SK-N-SH treated with all-trans-retinoic acid at 6 μM for 48 hours (cell line): ENCODE measurements around the gene SCEL.

Experiments
- CSDC2 ChIP-seq: fragments of 250-450 bp; sonication (Bioruptor Pico); IDR thresholded peaks from 2 replicates; pipeline ENCODE4 v1.5.0; 2020; ENCODE audit warnings: mild to moderate bottlenecking, moderate library complexity
- ESRRG ChIP-seq: fragments of 250-450 bp; sonication (Bioruptor Pico); IDR thresholded peaks from 2 replicates; pipeline ENCODE4 v1.6.1; 2021; ENCODE audit warnings: mild to moderate bottlenecking
- ISL1 ChIP-seq: fragments of 250-450 bp; sonication (Bioruptor Pico); IDR thresholded peaks from 2 replicates; pipeline ENCODE4 v2.1.2; 2022; ENCODE audit warnings: mild to moderate bottlenecking, moderate library complexity
- OSR1 ChIP-seq: fragments of 250-450 bp; sonication (Bioruptor Pico); IDR thresholded peaks from 2 replicates; pipeline ENCODE4 v1.8.0; 2022; ENCODE audit warnings: moderate library complexity, mild to moderate bottlenecking, inconsistent platforms
- RARB ChIP-seq: fragments of 250-450 bp; sonication (Bioruptor Pico); IDR thresholded peaks from 2 replicates; pipeline ENCODE4 v1.8.0; 2021; ENCODE audit warnings: mild to moderate bottlenecking, moderate library complexity
- ZFP30 ChIP-seq: fragments of 450-650 bp; formaldehyde crosslinking; IDR thresholded peaks from 2 replicates; pipeline ENCODE4 v1.5.0; 2022; ENCODE audit warnings: mild to moderate bottlenecking, moderate library complexity
- TF ChIP-seq, protein P1 (sequence below): fragments of 250-450 bp; sonication (Bioruptor Pico); IDR thresholded peaks from 2 replicates; pipeline ENCODE4 v1.5.1; 2021; ENCODE audit warnings: mild to moderate bottlenecking, moderate library complexity
- TF ChIP-seq, protein P2 (sequence below): fragments of 250-450 bp; sonication (Bioruptor Pico); IDR thresholded peaks from 2 replicates; pipeline ENCODE4 v1.5.1; 2020; ENCODE audit warnings: low read depth, mild to moderate bottlenecking, moderate library complexity
- TF ChIP-seq, protein P3 (sequence below): fragments of 250-450 bp; sonication (Bioruptor Pico); IDR thresholded peaks from 2 replicates; pipeline ENCODE4 v1.8.0; 2020; ENCODE audit warnings: mild to moderate bottlenecking, moderate library complexity, borderline replicate concordance

DNA sequence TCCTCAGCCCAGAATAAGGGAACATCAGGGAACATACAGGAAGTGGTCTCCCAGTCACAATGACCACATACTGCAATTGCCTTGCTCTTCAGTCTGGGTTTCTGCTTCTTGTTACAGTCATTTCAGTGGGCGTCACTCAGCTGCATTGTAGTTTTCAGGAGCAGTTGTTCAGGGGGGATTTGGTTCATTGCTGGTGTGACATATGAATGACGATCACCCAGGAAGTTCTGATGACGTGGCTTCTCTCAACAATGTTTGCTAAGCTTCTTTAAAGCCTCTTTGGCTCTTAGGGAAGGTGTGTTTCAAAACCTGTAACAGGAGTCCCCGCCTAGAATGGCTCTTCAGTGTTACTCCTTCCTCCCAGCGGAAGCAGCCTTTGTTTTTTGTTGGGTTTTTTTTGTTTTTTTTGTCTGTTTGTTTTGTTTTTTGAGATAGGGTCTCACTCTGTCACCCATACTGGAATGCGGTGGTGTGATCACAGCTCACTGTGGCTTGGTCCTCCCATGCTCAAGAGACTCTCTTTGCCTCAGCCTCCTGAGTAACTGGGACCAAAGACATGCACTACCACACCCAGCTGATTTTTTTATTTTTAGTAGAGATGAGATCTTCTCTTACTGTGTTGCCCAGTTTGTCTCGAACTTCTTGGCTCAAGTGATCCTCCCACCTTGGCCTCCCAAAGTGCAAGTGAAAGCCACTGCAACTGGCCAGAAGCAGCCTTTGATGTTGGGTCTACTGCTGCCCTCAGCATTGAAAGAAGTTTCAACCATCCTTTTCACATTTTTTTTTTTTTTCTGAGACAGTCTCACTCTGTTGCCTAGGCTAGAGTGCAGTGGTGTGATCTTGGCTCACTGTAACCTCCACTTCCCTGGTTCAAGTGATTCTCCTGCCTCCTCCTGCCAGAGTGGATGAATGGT lies 1.4 kb upstream of the SCEL start:
- no peak for TF ChIP-seq OSR1 (CRISPR knock-in tag)
- TF ChIP-seq, protein P1, sequence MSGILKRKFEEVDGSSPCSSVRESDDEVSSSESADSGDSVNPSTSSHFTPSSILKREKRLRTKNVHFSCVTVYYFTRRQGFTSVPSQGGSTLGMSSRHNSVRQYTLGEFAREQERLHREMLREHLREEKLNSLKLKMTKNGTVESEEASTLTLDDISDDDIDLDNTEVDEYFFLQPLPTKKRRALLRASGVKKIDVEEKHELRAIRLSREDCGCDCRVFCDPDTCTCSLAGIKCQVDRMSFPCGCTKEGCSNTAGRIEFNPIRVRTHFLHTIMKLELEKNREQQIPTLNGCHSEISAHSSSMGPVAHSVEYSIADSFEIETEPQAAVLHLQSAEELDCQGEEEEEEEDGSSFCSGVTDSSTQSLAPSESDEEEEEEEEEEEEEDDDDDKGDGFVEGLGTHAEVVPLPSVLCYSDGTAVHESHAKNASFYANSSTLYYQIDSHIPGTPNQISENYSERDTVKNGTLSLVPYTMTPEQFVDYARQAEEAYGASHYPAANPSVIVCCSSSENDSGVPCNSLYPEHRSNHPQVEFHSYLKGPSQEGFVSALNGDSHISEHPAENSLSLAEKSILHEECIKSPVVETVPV (CRISPR knock-in tag), result no peak
- no peak for TF ChIP-seq ISL1 (CRISPR knock-in tag)
- TF ChIP-seq, protein P2, sequence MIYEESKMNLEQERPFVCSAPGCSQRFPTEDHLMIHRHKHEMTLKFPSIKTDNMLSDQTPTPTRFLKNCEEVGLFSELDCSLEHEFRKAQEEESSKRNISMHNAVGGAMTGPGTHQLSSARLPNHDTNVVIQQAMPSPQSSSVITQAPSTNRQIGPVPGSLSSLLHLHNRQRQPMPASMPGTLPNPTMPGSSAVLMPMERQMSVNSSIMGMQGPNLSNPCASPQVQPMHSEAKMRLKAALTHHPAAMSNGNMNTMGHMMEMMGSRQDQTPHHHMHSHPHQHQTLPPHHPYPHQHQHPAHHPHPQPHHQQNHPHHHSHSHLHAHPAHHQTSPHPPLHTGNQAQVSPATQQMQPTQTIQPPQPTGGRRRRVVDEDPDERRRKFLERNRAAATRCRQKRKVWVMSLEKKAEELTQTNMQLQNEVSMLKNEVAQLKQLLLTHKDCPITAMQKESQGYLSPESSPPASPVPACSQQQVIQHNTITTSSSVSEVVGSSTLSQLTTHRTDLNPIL (CRISPR knock-in tag), result no peak
- no peak for TF ChIP-seq ZFP30 (CRISPR knock-in tag)
- no peak for TF ChIP-seq RARB (CRISPR knock-in tag)
- TF ChIP-seq, protein P3, sequence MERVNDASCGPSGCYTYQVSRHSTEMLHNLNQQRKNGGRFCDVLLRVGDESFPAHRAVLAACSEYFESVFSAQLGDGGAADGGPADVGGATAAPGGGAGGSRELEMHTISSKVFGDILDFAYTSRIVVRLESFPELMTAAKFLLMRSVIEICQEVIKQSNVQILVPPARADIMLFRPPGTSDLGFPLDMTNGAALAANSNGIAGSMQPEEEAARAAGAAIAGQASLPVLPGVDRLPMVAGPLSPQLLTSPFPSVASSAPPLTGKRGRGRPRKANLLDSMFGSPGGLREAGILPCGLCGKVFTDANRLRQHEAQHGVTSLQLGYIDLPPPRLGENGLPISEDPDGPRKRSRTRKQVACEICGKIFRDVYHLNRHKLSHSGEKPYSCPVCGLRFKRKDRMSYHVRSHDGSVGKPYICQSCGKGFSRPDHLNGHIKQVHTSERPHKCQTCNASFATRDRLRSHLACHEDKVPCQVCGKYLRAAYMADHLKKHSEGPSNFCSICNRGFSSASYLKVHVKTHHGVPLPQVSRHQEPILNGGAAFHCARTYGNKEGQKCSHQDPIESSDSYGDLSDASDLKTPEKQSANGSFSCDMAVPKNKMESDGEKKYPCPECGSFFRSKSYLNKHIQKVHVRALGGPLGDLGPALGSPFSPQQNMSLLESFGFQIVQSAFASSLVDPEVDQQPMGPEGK (CRISPR knock-in tag), result no peak
- TF ChIP-seq ESRRG (CRISPR knock-in tag), result no peak
- no peak for TF ChIP-seq CSDC2 (CRISPR knock-in tag)
